Progenitor cell of endocrine pancreas (in vitro differentiated cells): ENCODE measurements around the gene NUDT16. TPM values are rescaled to one million over a fixed set of nuclear protein-coding genes. Genes with fewer than 3 reads are reported as not detected.

ENCODE experiments used
- DNase-seq: peaks from one replicate; pipeline ENCODE4 v3.0.0; 2021; ENCODE audit warnings: low spot score; ENCODE audit not compliant: unreplicated experiment
- H3K27ac Mint-ChIP-seq: 2 replicates; pipeline ENCODE4 v1.8.0; 2021; ENCODE audit warnings: mild to moderate bottlenecking, moderate library complexity, mixed read lengths
- H3K27me3 Mint-ChIP-seq: 2 replicates; pipeline ENCODE4 v1.8.0; 2021; ENCODE audit warnings: mixed read lengths
- H3K36me3 Mint-ChIP-seq: 2 replicates; pipeline ENCODE4 v1.8.0; 2022; ENCODE audit warnings: mixed read lengths; ENCODE audit not compliant: insufficient read depth
- H3K4me1 Mint-ChIP-seq: 2 replicates; pipeline ENCODE4 v1.8.0; 2021; ENCODE audit warnings: low read depth, mixed read lengths
- H3K4me3 Mint-ChIP-seq: 2 replicates; pipeline ENCODE4 v1.8.0; 2021; ENCODE audit warnings: low read depth, mild to moderate bottlenecking, moderate library complexity, mixed read lengths
- H3K9me3 Mint-ChIP-seq: 2 replicates; pipeline ENCODE4 v1.8.0; 2021; ENCODE audit warnings: low read depth, mixed read lengths
- CTCF ChIP-seq: fragments of 200-600 bp; sonication (generic); IDR thresholded peaks from one replicate; pipeline ENCODE4 v1.5.0; 2021; ENCODE audit warnings: antibody characterized with exemption, mild to moderate bottlenecking; ENCODE audit not compliant: unreplicated experiment
- total RNA-seq: library from RNA; stranded (reverse); gene quantifications from 2 replicates; pipeline ENCODE4 v1.2.1, GENCODE V29; 2021

Gene NUDT16
- total RNA-seq, 1 donor from 2014 or later = 24.6 TPM

- no peak for DNase-seq
- Mint-ChIP-seq H3K27ac (no peak overlapping the region), H3K36me3 (no peaks in the 10 kb centered on the region), H3K27me3 (no peaks in the 10 kb centered on the region), H3K9me3 (no peaks in the 10 kb centered on the region), H3K4me3 (no peak overlapping the region), H3K4me1 (peaks cover 15% of the 10 kb centered on the region)
- TF ChIP-seq CTCF = no peak
Measured at GRCh38 chr3:131421957-131422498, 40.5 kb downstream of the NUDT16 start.

GRCh38 chr3:131427226-131427625, 45.7 kb downstream of the NUDT16 start:
- H3K9me3 Mint-ChIP-seq = no peaks in the 10 kb centered on the region
- no peaks in the 10 kb centered on the region for H3K27me3 Mint-ChIP-seq
- H3K27ac Mint-ChIP-seq = no peak overlapping the region
- no peak for TF ChIP-seq CTCF
- H3K4me1 Mint-ChIP-seq = no peaks in the 10 kb centered on the region
- H3K4me3 Mint-ChIP-seq = no peak overlapping the region
- H3K36me3 Mint-ChIP-seq = no peaks in the 10 kb centered on the region
- no peak for DNase-seq

GRCh38 chr3:131431754-131432153, 50.2 kb downstream of the NUDT16 start:
- H3K27ac Mint-ChIP-seq = no peak overlapping the region
- H3K9me3 Mint-ChIP-seq = no peaks in the 10 kb centered on the region
- no peaks in the 10 kb centered on the region for H3K27me3 Mint-ChIP-seq
- DNase-seq = no peak
- TF ChIP-seq CTCF = no peak
- no peak overlapping the region for H3K4me3 Mint-ChIP-seq
- H3K4me1 Mint-ChIP-seq = no peaks in the 10 kb centered on the region
- no peaks in the 10 kb centered on the region for H3K36me3 Mint-ChIP-seq

GRCh38 chr3:131432441-131432840, 50.9 kb downstream of the NUDT16 start:
- DNase-seq = no peak
- no peak for TF ChIP-seq CTCF
- Mint-ChIP-seq H3K4me1 (no peaks in the 10 kb centered on the region), H3K27ac (no peak overlapping the region), H3K9me3 (no peaks in the 10 kb centered on the region), H3K36me3 (no peaks in the 10 kb centered on the region), H3K27me3 (no peaks in the 10 kb centered on the region), H3K4me3 (no peak overlapping the region)

- Mint-ChIP-seq H3K27ac (no peak overlapping the region), H3K4me1 (no peaks in the 10 kb centered on the region), H3K27me3 (no peaks in the 10 kb centered on the region), H3K4me3 (no peak overlapping the region), H3K36me3 (no peaks in the 10 kb centered on the region), H3K9me3 (no peaks in the 10 kb centered on the region)
- TF ChIP-seq CTCF = no peak
- no peak for DNase-seq
Measured at GRCh38 chr3:131435000-131435399, 53.4 kb downstream of the NUDT16 start.

Other genes starting within 250 kb of the NUDT16 start
- gene MRPL3, start 121.2 kb downstream of the NUDT16 start, total RNA-seq = 83.8 and 90.4 TPM in 2 replicates